H1 (cell line): ENCODE results near the gene COPA. TPM values are rescaled to one million over a fixed set of nuclear protein-coding genes. Genes with fewer than 3 reads are reported as not detected.

Experiments
- BACH1 ChIP-seq: IDR thresholded peaks from 2 replicates; pipeline ENCODE4 v1.6.1; 2012; ENCODE audit warnings: low read length, improper control_type of control experiment
- BCL11A ChIP-seq, 2 experiments: IDR thresholded peaks; one replicate each; pipeline ENCODE4 v1.6.1; 2011; ENCODE audit warnings: low read depth in 2 of 2, low read length in 2 of 2, mild to moderate bottlenecking in 2 of 2
- CEBPB ChIP-seq: IDR thresholded peaks from 2 replicates; pipeline ENCODE4 v1.6.1; 2012; ENCODE audit warnings: low read depth, low read length
- CHD1 ChIP-seq: IDR thresholded peaks from 2 replicates; pipeline ENCODE4 v1.6.1; 2012; ENCODE audit warnings: low read depth, low read length, improper control_type of control experiment
- CTCF ChIP-seq, 3 experiments: IDR thresholded peaks; 1 replicate in 2 of 3; 2 replicates in 1 of 3; pipeline versions ENCODE4 v1.5.1 to v1.6.1; 2011; ENCODE audit warnings: low read length in 3 of 3, mild to moderate bottlenecking in 3 of 3, inconsistent platforms in 2 of 3, low read depth in 1 of 3, moderate library complexity in 1 of 3; ENCODE audit not compliant: insufficient read depth in 1 of 3; ENCODE audit errors: control extremely low read depth in 1 of 3
- FOSL1 ChIP-seq: IDR thresholded peaks from 2 replicates; pipeline ENCODE4 v1.6.1; 2011; ENCODE audit warnings: mild to moderate bottlenecking, low read depth, low read length, moderate library complexity; ENCODE audit not compliant: insufficient read depth
- MAFK ChIP-seq: IDR thresholded peaks from 2 replicates; pipeline ENCODE4 v1.6.1; 2012; ENCODE audit warnings: low read depth, mild to moderate bottlenecking, improper control_type of control experiment, low read length
- NANOG ChIP-seq: IDR thresholded peaks from 2 replicates; pipeline ENCODE4 v1.6.1; 2011; ENCODE audit warnings: low read length, low read depth, mild to moderate bottlenecking, inconsistent platforms; ENCODE audit not compliant: insufficient read depth, poor library complexity, severe bottlenecking
- POLR2A ChIP-seq, 2 experiments: IDR thresholded peaks; 1 replicate in 1 of 2; 2 replicates in 1 of 2; pipeline ENCODE4 v1.6.1; 2011; ENCODE audit warnings: low read depth in 2 of 2, low read length in 2 of 2, mild to moderate bottlenecking in 2 of 2; ENCODE audit errors: control extremely low read depth in 1 of 2
- RFX5 ChIP-seq: IDR thresholded peaks from 2 replicates; pipeline ENCODE4 v1.6.1; 2011; ENCODE audit warnings: low read depth, low read length, improper control_type of control experiment, borderline replicate concordance
- RNF2 ChIP-seq: fragments of 200-900, 300-1000 bp; sonication (generic); IDR thresholded peaks from 2 replicates; pipeline ENCODE4 v1.7.1; 2016; ENCODE audit warnings: borderline replicate concordance, low read depth, mild to moderate bottlenecking, antibody characterized with exemption, low read length; ENCODE audit not compliant: poor library complexity, severe bottlenecking; ENCODE audit errors: missing control alignments
- RXRA ChIP-seq: IDR thresholded peaks from 2 replicates; pipeline ENCODE4 v1.6.1; 2011; ENCODE audit warnings: low read depth, mild to moderate bottlenecking, low read length, moderate library complexity; ENCODE audit not compliant: insufficient read depth
- SAP30 ChIP-seq: fragments of 300-600 bp; sonication (generic); IDR thresholded peaks from 2 replicates; pipeline ENCODE4 v1.7.1; 2012; ENCODE audit warnings: low read length, moderate library complexity, mild to moderate bottlenecking, inconsistent platforms; ENCODE audit not compliant: insufficient read depth, insufficient replicate concordance
- SIRT6 ChIP-seq: IDR thresholded peaks from one replicate; pipeline ENCODE4 v1.7.1; 2012; ENCODE audit warnings: low read length, inconsistent platforms
- SP1 ChIP-seq: IDR thresholded peaks from 2 replicates; pipeline ENCODE4 v1.6.1; 2011; ENCODE audit warnings: low read depth, low read length
- SRF ChIP-seq: IDR thresholded peaks from 2 replicates; pipeline ENCODE4 v1.6.1; 2011; ENCODE audit warnings: mild to moderate bottlenecking, low read depth, low read length, moderate library complexity
- SUZ12 ChIP-seq: fragments of 200-600 bp; sonication (generic); IDR thresholded peaks from 2 replicates; pipeline ENCODE4 v1.6.1; 2012; ENCODE audit warnings: mild to moderate bottlenecking, inconsistent platforms, low read length, moderate library complexity, mixed read lengths
- TAF1 ChIP-seq: IDR thresholded peaks from 2 replicates; pipeline ENCODE4 v1.6.1; 2011; ENCODE audit warnings: mild to moderate bottlenecking, low read depth, low read length
- TBP ChIP-seq: IDR thresholded peaks from 2 replicates; pipeline ENCODE4 v1.6.1; 2011; ENCODE audit warnings: low read depth, low read length, improper control_type of control experiment
- TCF12 ChIP-seq: IDR thresholded peaks from 2 replicates; pipeline ENCODE4 v1.6.1; 2011; ENCODE audit warnings: low read depth, mild to moderate bottlenecking, low read length
- TEAD4 ChIP-seq: IDR thresholded peaks from 2 replicates; pipeline ENCODE4 v1.6.1; 2012; ENCODE audit warnings: low read depth, low read length, inconsistent platforms, mixed read lengths
- YY1 ChIP-seq: IDR thresholded peaks from 2 replicates; pipeline ENCODE4 v1.6.1; 2011; ENCODE audit warnings: low read depth, mild to moderate bottlenecking, low read length
- ZNF274 ChIP-seq: IDR thresholded peaks from 2 replicates; pipeline ENCODE4 v1.7.0; 2012; ENCODE audit warnings: low read length, borderline replicate concordance; ENCODE audit errors: extremely low read depth
- polyA plus RNA-seq, 7 experiments: library from polyadenylated mRNA; depleted of rRNA in 3 of 7; stranded (reverse) in 5 of 7; unstranded in 2 of 7; fragments of >200 nt in 5 of 7; fragments of 200-250 nt in 2 of 7; gene quantifications; 1 replicate in 5 of 7; 2 replicates in 1 of 7; 4 replicates in 1 of 7; pipeline versions ENCODE4 v1.2.1 to v1.2.3, GENCODE V29; 2011 to 2013; ENCODE audit warnings: missing spikeins in 2 of 7, mixed read lengths in 2 of 7
- total RNA-seq: library from RNA; stranded (reverse); fragmentation: NEBNext Ultra II Directional; extraction: Animal tissue kit (Norgen Biotek cat#: 25700); gene quantifications from 2 replicates; pipeline ENCODE4 v1.2.1, GENCODE V29; 2021

The COPA gene
- total and polyA plus RNA-seq, 2 of the 8 experiments (the other 6 are each of a cell fraction or from before 2014, with no cell fraction given): 78.2 to 115 TPM

GRCh38 chr1:160261893-160262794 lies 80.9 kb downstream of the COPA start, which contains the start of gene DCAF8 (continued):
- no peak for TF ChIP-seq CEBPB
- no peak for TF ChIP-seq SIRT6
- no peak for TF ChIP-seq BACH1
- no peak for TF ChIP-seq ZNF274
- TF ChIP-seq BCL11A (IDR thresholded peaks at IDR 0.05; ENCODE audit: low read depth in 2 of 2, low read length in 2 of 2): no peak
- TF ChIP-seq SP1: no peak
- TF ChIP-seq SUZ12: no peak
- peak; percentile 99 for TF ChIP-seq TAF1
- no peak for TF ChIP-seq RFX5
- peak; percentile 96 for TF ChIP-seq YY1
- TF ChIP-seq TEAD4: 0 out of 2 replicates have a peak, but pooled peaks have one; percentile 30
- no peak for TF ChIP-seq CTCF (IDR thresholded peaks at IDR 0.05; ENCODE audit: control extremely low read depth in 1 of 3, insufficient read depth in 1 of 3, low read depth in 1 of 3, low read length in 3 of 3)
- TF ChIP-seq RXRA: no peak
- TF ChIP-seq MAFK: no peak
- peak; percentile 92 for TF ChIP-seq SAP30
- TF ChIP-seq SRF: no peak
- TF ChIP-seq NANOG: no peak
- no peak for TF ChIP-seq CHD1
- TF ChIP-seq RNF2: no peak
- peak; percentile 98 to 99 for TF ChIP-seq POLR2A (IDR thresholded peaks at IDR 0.05; ENCODE audit: control extremely low read depth in 1 of 2, low read depth in 2 of 2, low read length in 2 of 2)
- TF ChIP-seq FOSL1: no peak
- no peak for TF ChIP-seq TCF12
- TF ChIP-seq TBP: peak; percentile 95
- TF ChIP-seq, all 59 proteins: peak for 21
